GM10266 (cell line): ENCODE measurements around the gene LYRM2.

Source experiments
- DNase-seq: peaks from one replicate; pipeline ENCODE4 v3.0.0; 2012; ENCODE audit errors: extremely low spot score
- TF ChIP-seq, protein P1 (sequence below): IDR thresholded peaks from 2 replicates; pipeline ENCODE4 v1.5.1; 2012; ENCODE audit warnings: mild to moderate bottlenecking, low read depth; ENCODE audit not compliant: control insufficient read depth, insufficient read depth; ENCODE audit errors: missing control alignments

The LYRM2 gene

GRCh38 chr6:89619567-89619966 is 19.0 kb downstream of the LYRM2 start:
- TF ChIP-seq, protein P1, sequence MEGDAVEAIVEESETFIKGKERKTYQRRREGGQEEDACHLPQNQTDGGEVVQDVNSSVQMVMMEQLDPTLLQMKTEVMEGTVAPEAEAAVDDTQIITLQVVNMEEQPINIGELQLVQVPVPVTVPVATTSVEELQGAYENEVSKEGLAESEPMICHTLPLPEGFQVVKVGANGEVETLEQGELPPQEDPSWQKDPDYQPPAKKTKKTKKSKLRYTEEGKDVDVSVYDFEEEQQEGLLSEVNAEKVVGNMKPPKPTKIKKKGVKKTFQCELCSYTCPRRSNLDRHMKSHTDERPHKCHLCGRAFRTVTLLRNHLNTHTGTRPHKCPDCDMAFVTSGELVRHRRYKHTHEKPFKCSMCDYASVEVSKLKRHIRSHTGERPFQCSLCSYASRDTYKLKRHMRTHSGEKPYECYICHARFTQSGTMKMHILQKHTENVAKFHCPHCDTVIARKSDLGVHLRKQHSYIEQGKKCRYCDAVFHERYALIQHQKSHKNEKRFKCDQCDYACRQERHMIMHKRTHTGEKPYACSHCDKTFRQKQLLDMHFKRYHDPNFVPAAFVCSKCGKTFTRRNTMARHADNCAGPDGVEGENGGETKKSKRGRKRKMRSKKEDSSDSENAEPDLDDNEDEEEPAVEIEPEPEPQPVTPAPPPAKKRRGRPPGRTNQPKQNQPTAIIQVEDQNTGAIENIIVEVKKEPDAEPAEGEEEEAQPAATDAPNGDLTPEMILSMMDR, result no peak
- DNase-seq, result no peak

DNA sequence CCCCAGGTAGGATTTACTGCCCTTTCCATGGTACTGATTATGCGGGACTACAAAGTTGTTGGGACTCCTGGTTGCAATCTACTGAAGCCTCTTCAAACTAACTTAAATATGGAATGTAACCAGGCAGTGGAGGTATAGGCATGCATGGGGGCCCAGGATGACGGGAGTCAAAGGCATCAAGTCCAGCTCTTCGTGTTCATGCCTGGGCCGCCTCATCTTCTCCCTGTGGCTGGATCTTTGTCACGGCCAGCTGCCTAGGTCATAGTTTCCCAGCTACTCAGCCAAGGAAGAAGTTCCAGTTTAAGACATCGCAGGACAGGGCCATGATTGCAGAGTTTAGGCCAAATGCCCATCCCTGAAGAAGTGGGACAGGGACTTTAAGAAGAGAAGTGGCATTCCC is 20.5 kb downstream of the LYRM2 start:
- TF ChIP-seq, protein P1, result no peak
- DNase-seq, result no peak

DNA sequence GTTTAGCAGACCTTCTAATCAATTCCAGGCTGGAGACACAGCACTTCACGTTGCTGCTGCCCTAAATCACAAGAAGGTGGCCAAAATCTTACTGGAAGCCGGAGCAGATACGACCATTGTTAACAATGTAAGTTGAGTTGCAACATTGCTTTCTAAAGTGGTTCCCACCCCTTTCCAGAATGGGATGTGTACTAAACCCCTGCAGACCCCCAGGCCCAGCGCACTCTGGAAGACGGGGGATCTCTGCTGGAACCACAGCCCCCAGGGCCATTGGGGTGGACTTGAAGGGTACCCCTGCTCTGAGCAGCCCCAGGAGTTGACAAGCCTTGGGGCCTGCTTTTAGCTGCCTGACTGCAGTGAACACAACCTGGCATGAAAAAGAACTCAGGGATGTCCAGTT is 22.0 kb downstream of the LYRM2 start:
- TF ChIP-seq, protein P1, result no peak

DNA sequence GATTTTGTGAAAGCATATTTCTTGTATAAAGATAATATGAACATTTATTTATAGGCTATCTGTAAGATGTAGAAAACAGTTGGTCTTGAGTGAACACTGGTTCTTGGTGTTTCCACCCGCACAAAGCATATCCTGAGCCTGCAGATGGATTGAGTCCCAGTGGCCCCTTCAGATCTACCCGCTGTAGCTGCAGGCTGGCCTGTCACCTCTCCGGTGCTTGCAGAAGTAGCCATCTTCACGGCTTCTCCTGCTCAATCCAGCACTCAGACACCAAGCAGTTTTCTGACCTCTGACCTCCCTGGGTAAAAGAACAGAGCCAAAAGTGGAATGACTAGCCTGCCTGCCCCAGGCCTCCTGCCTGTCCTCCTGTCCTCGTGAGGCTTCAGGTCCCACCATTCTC is 22.7 kb downstream of the LYRM2 start:
- TF ChIP-seq, protein P1, result no peak
- DNase-seq, result no peak

More for the DNA sequence above, 22.0 kb downstream of the LYRM2 start:
- no peak for DNase-seq

- TF ChIP-seq, protein P1, result no peak
- no peak for DNase-seq
Observed at GRCh38 chr6:89613790-89614189, 24.8 kb downstream of the LYRM2 start.

GRCh38 chr6:89612121-89612520 is 26.4 kb downstream of the LYRM2 start:
- no peak for DNase-seq
- TF ChIP-seq, protein P1, result no peak

DNA sequence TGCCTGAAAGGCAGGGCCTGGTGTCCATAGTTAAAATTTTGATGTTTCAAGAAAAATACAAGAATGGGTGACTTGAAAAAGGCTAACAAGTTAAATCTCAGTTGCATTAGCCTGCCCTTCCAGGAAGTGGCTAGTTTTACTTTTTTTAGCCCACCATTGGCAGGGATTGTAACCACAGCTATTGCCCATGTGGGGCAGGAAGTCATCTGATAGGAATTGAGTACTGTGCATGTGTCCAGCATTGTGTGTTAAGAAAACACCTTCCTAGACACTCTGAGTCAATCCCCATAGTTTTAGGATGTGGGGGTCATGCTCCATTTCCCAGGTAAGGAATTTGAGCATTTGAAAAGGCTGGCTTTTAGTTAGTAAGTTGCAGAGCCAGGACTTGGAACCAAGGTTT is 26.9 kb downstream of the LYRM2 start:
- TF ChIP-seq, protein P1, result no peak
- no peak for DNase-seq
